ENCODE measurements around the gene PCDHB11.
"Not testable (repeated sequence)": the region's sequence is repeated elsewhere in the genome, so short reads cannot be mapped to it uniquely, and the experiment has no call there.

GRCh38 chr5:141174291-141175104, 24.9 kb upstream of the PCDHB11 start:
- not testable (repeated sequence) for TF ChIP-seq CTCF (conservative IDR thresholded peaks at IDR 0.05 in 1 of 2, IDR thresholded peaks at IDR 0.05 in 1 of 2; ENCODE audit: low read depth in 1 of 2, low read length in 2 of 2); EZH2 (IDR thresholded peaks at IDR 0.05; ENCODE audit: low read length, missing control alignments)

All from fibroblast of lung (primary cell).